SU-DHL-6 (cell line): ENCODE results near the gene TXNDC11.

Source experiments
- EZH2phosphoT487 ChIP-seq: fragments of 200-600 bp; sonication (generic), shearing (Covaris generic); conservative IDR thresholded peaks from 2 replicates; pipeline ENCODE4 v1.6.1; 2018; ENCODE audit warnings: mild to moderate bottlenecking, antibody characterized with exemption, low read length, moderate library complexity, mixed read lengths
- TF ChIP-seq, protein P1 (sequence below): fragments of 200-600 bp; sonication (generic); IDR thresholded peaks from one replicate; pipeline ENCODE4 v1.5.1; 2017; ENCODE audit warnings: antibody characterized with exemption, mild to moderate bottlenecking, low read length, moderate library complexity; ENCODE audit not compliant: insufficient read depth, poor library complexity, severe bottlenecking

DNA sequence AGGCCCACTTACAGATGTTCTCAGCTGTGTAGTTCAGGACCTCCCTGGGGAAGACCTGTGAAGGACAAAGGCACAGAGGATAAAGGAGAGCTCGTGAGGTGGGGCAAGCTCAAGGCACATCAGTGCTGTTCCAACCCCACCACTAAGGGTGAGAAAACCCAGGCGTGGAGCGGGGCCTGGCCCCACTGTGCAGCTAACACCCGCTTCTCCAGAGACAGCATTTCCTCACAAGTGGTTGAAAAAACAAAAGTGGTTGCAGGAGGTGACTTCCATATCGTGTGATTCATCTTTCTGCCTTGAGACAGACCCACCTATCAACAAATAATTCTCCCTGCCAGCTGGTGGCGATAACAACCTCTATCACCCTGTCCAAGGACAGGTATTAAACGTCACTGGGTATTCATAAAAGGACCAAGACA lies 44.4 kb downstream of the TXNDC11 start:
- TF ChIP-seq, protein P1, sequence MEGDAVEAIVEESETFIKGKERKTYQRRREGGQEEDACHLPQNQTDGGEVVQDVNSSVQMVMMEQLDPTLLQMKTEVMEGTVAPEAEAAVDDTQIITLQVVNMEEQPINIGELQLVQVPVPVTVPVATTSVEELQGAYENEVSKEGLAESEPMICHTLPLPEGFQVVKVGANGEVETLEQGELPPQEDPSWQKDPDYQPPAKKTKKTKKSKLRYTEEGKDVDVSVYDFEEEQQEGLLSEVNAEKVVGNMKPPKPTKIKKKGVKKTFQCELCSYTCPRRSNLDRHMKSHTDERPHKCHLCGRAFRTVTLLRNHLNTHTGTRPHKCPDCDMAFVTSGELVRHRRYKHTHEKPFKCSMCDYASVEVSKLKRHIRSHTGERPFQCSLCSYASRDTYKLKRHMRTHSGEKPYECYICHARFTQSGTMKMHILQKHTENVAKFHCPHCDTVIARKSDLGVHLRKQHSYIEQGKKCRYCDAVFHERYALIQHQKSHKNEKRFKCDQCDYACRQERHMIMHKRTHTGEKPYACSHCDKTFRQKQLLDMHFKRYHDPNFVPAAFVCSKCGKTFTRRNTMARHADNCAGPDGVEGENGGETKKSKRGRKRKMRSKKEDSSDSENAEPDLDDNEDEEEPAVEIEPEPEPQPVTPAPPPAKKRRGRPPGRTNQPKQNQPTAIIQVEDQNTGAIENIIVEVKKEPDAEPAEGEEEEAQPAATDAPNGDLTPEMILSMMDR, result no peak
- no peak for TF ChIP-seq EZH2phosphoT487
